HG02885 (cell line): ENCODE measurements around the gene PPP1R12A.

Experiments used
- ATAC-seq: cut with Tn5 transposase; IDR thresholded peaks from one replicate; pipeline ENCODE4 v1.9.1; 2021; ENCODE audit warnings: mild to moderate bottlenecking; ENCODE audit not compliant: unreplicated experiment, poor library complexity

PPP1R12A gene

GRCh38 chr12:79936670-79937069 is 1.8 kb upstream of the PPP1R12A start:
- no peak for ATAC-seq

GRCh38 chr12:79935624-79936345 is 888 bp upstream of the PPP1R12A start:
- peak; percentile 17 for ATAC-seq

GRCh38 chr12:79934281-79935020 is 446 bp downstream of the PPP1R12A start:
- peak; percentile 13 for ATAC-seq

- ATAC-seq, result peak; percentile 12
Measured at GRCh38 chr12:79933532-79934264, 1.2 kb downstream of the PPP1R12A start.

- ATAC-seq, result no peak
Measured at GRCh38 chr12:79933043-79933442, 1.9 kb downstream of the PPP1R12A start.

- ATAC-seq, result no peak
Measured at GRCh38 chr12:79932357-79932756, 2.5 kb downstream of the PPP1R12A start.

GRCh38 chr12:79929065-79929464 is 5.8 kb downstream of the PPP1R12A start:
- ATAC-seq, result no peak

GRCh38 chr12:79927772-79928474 is 7.0 kb downstream of the PPP1R12A start:
- ATAC-seq, result peak; percentile 97

GRCh38 chr12:79926951-79927350 is 7.9 kb downstream of the PPP1R12A start:
- ATAC-seq, result no peak

GRCh38 chr12:79925492-79925891 is 9.4 kb downstream of the PPP1R12A start:
- no peak for ATAC-seq

- ATAC-seq, result no peak
Measured at GRCh38 chr12:79921786-79922185, 13.1 kb downstream of the PPP1R12A start.

GRCh38 chr12:79920421-79921238 is 14.3 kb downstream of the PPP1R12A start:
- peak; percentile 42 for ATAC-seq

GRCh38 chr12:79919762-79920161 is 15.1 kb downstream of the PPP1R12A start:
- no peak for ATAC-seq

- no peak for ATAC-seq
Measured at GRCh38 chr12:79916826-79917225, 18.1 kb downstream of the PPP1R12A start.

- ATAC-seq, result peak; percentile 60
Measured at GRCh38 chr12:79911889-79912656, 22.8 kb downstream of the PPP1R12A start.

GRCh38 chr12:79908366-79908765 is 26.5 kb downstream of the PPP1R12A start:
- no peak for ATAC-seq

- no peak for ATAC-seq
Measured at GRCh38 chr12:79901506-79901905, 33.4 kb downstream of the PPP1R12A start.

GRCh38 chr12:79900951-79901350 is 33.9 kb downstream of the PPP1R12A start:
- no peak for ATAC-seq

- no peak for ATAC-seq
Measured at GRCh38 chr12:79900199-79900598, 34.7 kb downstream of the PPP1R12A start.
